A549 (cell line): Measurements from ENCODE around the gene PRSS8. TPM values are rescaled to one million over a fixed set of nuclear protein-coding genes. Genes with fewer than 3 reads are reported as not detected.
A peak's percentile ranks its signal among the peaks of the same experiment; 100 is the strongest.
"Not testable (repeated sequence)": the region's sequence is repeated elsewhere in the genome, so short reads cannot be mapped to it uniquely, and the experiment has no call there.

Experiments used
- ATAC-seq, 2 experiments: fragments of 200-7000 bp in 1 of 2; fragments of >200 bp in 1 of 2; cut with Nextera tagmentation in 1 of 2; cut with Tn5 transposase in 1 of 2; 3 replicates each; pipeline versions ENCODE4 v1.8.0 to v1.9.1; 2018 to 2020; ENCODE audit warnings: mild to moderate bottlenecking in 1 of 2, moderate library complexity in 1 of 2
- CTCF ChIA-PET: fragments of 300-600 bp; sonication (Branson Sonifier 250); formaldehyde crosslinking; extraction: SDS; loops from one replicate; lab custom pipeline; 2021; ENCODE audit warnings: antibody characterized with exemption, inconsistent platforms; lab: Yijun Ruan, JAX
- POLR2A ChIA-PET: fragments of 350-600 bp; formaldehyde crosslinking; extraction: SDS; loops from one replicate; lab custom pipeline; 2021; ENCODE audit warnings: antibody characterized with exemption, inconsistent platforms; lab: Yijun Ruan, JAX
- DNase-seq, 2 experiments: peaks; one replicate each; pipeline versions ENCODE4 v3.0.0 to v3.0.0-alpha.2; 2011 to 2016; ENCODE audit warnings: low read depth in 1 of 2, low spot score in 1 of 2
- FAIRE-seq: peaks from 2 replicates; lab custom pipeline; 2011; peaks lifted over from hg19 to GRCh38; lab: Jason Lieb, UNC
- H3K27ac ChIP-seq, 2 experiments: fragments of >200 bp; sonication (Bioruptor Twin); formaldehyde crosslinking; 3 replicates each; pipeline ENCODE4 v1.5.1; 2016 to 2017
- H3K4me1 ChIP-seq: fragments of >200 bp; sonication (Bioruptor Twin); formaldehyde crosslinking; 3 replicates; pipeline ENCODE4 v1.6.1; 2016
- H3K4me2 ChIP-seq: fragments of >200 bp; sonication (Bioruptor Twin); formaldehyde crosslinking; 3 replicates; pipeline ENCODE4 v1.6.1; 2016
- H3K4me3 ChIP-seq: fragments of >200 bp; sonication (Bioruptor Twin); formaldehyde crosslinking; 3 replicates; pipeline ENCODE4 v1.5.1; 2016
- H3K9me3 ChIP-seq: fragments of >200 bp; sonication (Bioruptor Twin); formaldehyde crosslinking; 3 replicates; pipeline ENCODE4 v1.6.1; 2016
- BHLHE40 ChIP-seq: IDR thresholded peaks from 2 replicates; pipeline ENCODE4 v1.6.1; 2012; ENCODE audit warnings: low read depth, low read length, inconsistent platforms
- CHD4 ChIP-seq: fragments of 200-600 bp; sonication (generic); IDR thresholded peaks from 2 replicates; pipeline ENCODE4 v1.6.1; 2016; ENCODE audit warnings: antibody characterized with exemption, mild to moderate bottlenecking, borderline replicate concordance
- E2F6 ChIP-seq: IDR thresholded peaks from 2 replicates; pipeline ENCODE4 v1.6.1; 2012; ENCODE audit warnings: low read depth, borderline replicate concordance
- EHMT2 ChIP-seq: fragments of 200-600 bp; sonication (generic); IDR thresholded peaks from 2 replicates; pipeline ENCODE4 v1.6.1; 2016; ENCODE audit warnings: antibody characterized with exemption, low read depth, mild to moderate bottlenecking, moderate library complexity
- HMGXB4 ChIP-seq: fragments of 250-450 bp; sonication (Bioruptor Pico); IDR thresholded peaks from 2 replicates; pipeline ENCODE4 v1.5.0; 2021; ENCODE audit warnings: mild to moderate bottlenecking, moderate library complexity, borderline replicate concordance
- HOXA7 ChIP-seq: fragments of 250-450 bp; sonication (Bioruptor Pico); IDR thresholded peaks from 2 replicates; pipeline ENCODE4 v1.5.0; 2020; ENCODE audit warnings: mild to moderate bottlenecking, moderate library complexity
- JUNB ChIP-seq: fragments of >200 bp; sonication (Bioruptor Twin); formaldehyde crosslinking; IDR thresholded peaks from 2 replicates; pipeline ENCODE4 v1.6.1; 2016
- KDM5A ChIP-seq: fragments of 200-600 bp; sonication (generic); IDR thresholded peaks from 2 replicates; pipeline ENCODE4 v1.6.1; 2016; ENCODE audit warnings: antibody characterized with exemption, mild to moderate bottlenecking
- MAZ ChIP-seq: fragments of 150-350 bp; IDR thresholded peaks from 2 replicates; pipeline ENCODE4 v1.6.1; 2014; ENCODE audit warnings: antibody characterized with exemption, low read depth, low read length, borderline replicate concordance
- MYC ChIP-seq: IDR thresholded peaks from 2 replicates; pipeline ENCODE4 v1.6.1; 2012; ENCODE audit warnings: mild to moderate bottlenecking, inconsistent platforms, low read length, improper control_type of control experiment, borderline replicate concordance
- NFE2L2 ChIP-seq: fragments of 150-350 bp; conservative IDR thresholded peaks from 2 replicates; pipeline ENCODE4 v1.6.1; 2014; ENCODE audit warnings: low read length
- NR3C1 ChIP-seq: fragments of >200 bp; sonication (Bioruptor Twin); formaldehyde crosslinking; IDR thresholded peaks from 3 replicates; pipeline ENCODE4 v1.6.1; 2017
- RARB ChIP-seq: fragments of 250-450 bp; sonication (Bioruptor Pico); IDR thresholded peaks from 2 replicates; pipeline ENCODE4 v1.8.0; 2021; ENCODE audit warnings: mild to moderate bottlenecking, moderate library complexity
- REST ChIP-seq: fragments of 200-600 bp; sonication (generic); IDR thresholded peaks from 2 replicates; pipeline ENCODE4 v1.6.1; 2016; ENCODE audit warnings: antibody characterized with exemption, mild to moderate bottlenecking, moderate library complexity
- RNF2 ChIP-seq: fragments of 200-600 bp; sonication (generic); IDR thresholded peaks from 2 replicates; pipeline ENCODE4 v1.6.1; 2016; ENCODE audit warnings: low read depth, mild to moderate bottlenecking, antibody characterized with exemption, moderate library complexity, borderline replicate concordance
- SMC3 ChIP-seq: fragments of >200 bp; sonication (Bioruptor Twin); formaldehyde crosslinking; IDR thresholded peaks from 3 replicates; pipeline ENCODE4 v1.6.1; 2018; ENCODE audit warnings: inconsistent platforms
- TFCP2L1 ChIP-seq: fragments of 250-450 bp; sonication (Bioruptor Pico); IDR thresholded peaks from 2 replicates; pipeline ENCODE4 v1.5.0; 2021; ENCODE audit warnings: mild to moderate bottlenecking
- ZC3H11A ChIP-seq: fragments of 450-650 bp; IDR thresholded peaks from 2 replicates; pipeline ENCODE4 v1.6.1; 2014; ENCODE audit warnings: antibody characterized with exemption, mild to moderate bottlenecking
- ZFP36 ChIP-seq: fragments of 450-650 bp; IDR thresholded peaks from 2 replicates; pipeline ENCODE4 v1.6.1; 2014; ENCODE audit warnings: borderline replicate concordance; ENCODE audit not compliant: partially characterized antibody
- ZNF302 ChIP-seq: fragments of 250-450 bp; sonication (Bioruptor Pico); IDR thresholded peaks from 2 replicates; pipeline ENCODE4 v1.9.0; 2021; ENCODE audit warnings: inconsistent platforms, mild to moderate bottlenecking, moderate library complexity
- WGBS: methylation state at CpG from one replicate; pipeline ENCODE4 v1.1.6; 2017; ENCODE audit errors: missing lambda C conversion rate; 5-methylcytosine and 5-hydroxymethylcytosine counted together
- polyA plus RNA-seq, 4 experiments: library from polyadenylated mRNA; depleted of rRNA in 3 of 4; stranded (reverse); fragments of >200 nt; fragmentation: RNase III in 1 of 4; extraction: RNeasy Plus Mini Kit Qiagen cat#74134 plus additional on column Dnase treatment in 1 of 4; gene quantifications; 2 replicates in 3 of 4; 3 replicates in 1 of 4; pipeline ENCODE4 v1.2.3, GENCODE V29; 2011 to 2017

PRSS8 gene
- polyA plus RNA-seq, 2 of the 4 experiments (the other 2 are of a cell fraction): 0.08 to 0.09 TPM

DNA sequence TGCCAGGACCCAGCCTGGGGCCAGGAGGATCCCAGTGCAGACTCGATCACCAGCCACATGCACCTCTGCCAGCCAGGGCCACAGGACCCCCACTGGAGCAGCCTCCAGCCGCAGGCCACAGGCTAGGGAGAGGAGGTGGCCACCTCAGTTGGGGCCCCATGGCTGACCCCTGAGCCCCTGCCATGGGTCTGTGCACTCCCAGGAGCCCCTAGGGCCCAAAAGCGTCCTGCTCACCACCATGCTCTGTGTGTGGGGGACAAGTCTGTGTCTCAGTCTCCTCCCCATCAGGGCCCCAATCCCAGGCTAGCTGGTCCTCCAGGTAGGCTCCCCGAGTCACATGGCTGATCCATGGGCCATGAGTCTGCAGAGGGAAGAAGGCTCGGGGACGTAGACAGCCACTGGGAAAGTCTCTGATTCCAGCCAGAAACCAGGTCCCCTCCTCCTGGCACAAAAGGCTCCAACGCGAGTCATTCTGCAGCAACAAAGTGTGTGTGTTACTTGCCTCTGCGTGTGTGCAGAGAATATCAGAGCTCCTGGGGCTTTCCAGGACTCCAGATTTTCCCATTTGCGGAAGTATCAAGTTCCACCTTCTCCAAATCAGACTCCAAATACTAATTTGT, 6.1 kb upstream of the PRSS8 start:
- no peak overlapping the region for H3K4me3 ChIP-seq
- H3K9me3 ChIP-seq: no peaks in the 10 kb centered on the region
- FAIRE-seq: no peak
- POLR2A ChIA-PET: interaction anchor here (0.5 to 2.9 kb wide), 28 partner anchors 9 to 319 kb away, joined by 3 to 73 read pairs (median 4); partner anchors contain the start of genes ARMC5, FUS, HSD3B7 and KAT8
- peak overlapping the region; percentile 69 to 84 for H3K27ac ChIP-seq
- peak overlapping the region; percentile 71 for H3K4me2 ChIP-seq
- DNase-seq: no peak
- H3K4me1 ChIP-seq: peaks cover 30% of the 10 kb centered on the region
- WGBS: 48% methylated on average over 8 of the region's 10 CpGs
- ATAC-seq: peak; percentile 21 to 24
- CTCF ChIA-PET: interaction anchor here (0.8 to 6.8 kb wide), 63 partner anchors 7 to 311 kb away, joined by 3 to 166 read pairs (median 5); partner anchors contain the start of genes HSD3B7, KAT8, PYCARD and VKORC1
- TF ChIP-seq REST: no peak
- TF ChIP-seq TFCP2L1 (CRISPR knock-in tag): no peak
- TF ChIP-seq HOXA7 (CRISPR knock-in tag): no peak
- TF ChIP-seq ZNF302: no peak
- TF ChIP-seq KDM5A: no peak
- no peak for TF ChIP-seq MYC
- TF ChIP-seq E2F6: no peak
- TF ChIP-seq ZFP36: no peak
- TF ChIP-seq NR3C1: no peak
- no peak for TF ChIP-seq NFE2L2
- no peak for TF ChIP-seq SMC3
- no peak for TF ChIP-seq RNF2
- TF ChIP-seq ZC3H11A: no peak
- no peak for TF ChIP-seq RARB (CRISPR knock-in tag)
- no peak for TF ChIP-seq EHMT2
- TF ChIP-seq CHD4: no peak
- TF ChIP-seq BHLHE40: no peak
- no peak for TF ChIP-seq HMGXB4 (CRISPR knock-in tag)
- TF ChIP-seq MAZ: no peak
- no peak for TF ChIP-seq JUNB

- not testable (repeated sequence) for H3K4me3 ChIP-seq, ATAC-seq, DNase-seq, FAIRE-seq, H3K9me3 ChIP-seq
- ChIA-PET CTCF (interaction anchor here (0.5 to 6.8 kb wide), 8 partner anchors 22 to 302 kb away, joined by 3 to 166 read pairs (median 6); partner anchors contain the start of genes HSD3B7, KAT8, VKORC1 and ZNF843), POLR2A (interaction anchor here (1.7 to 2.9 kb wide), 3 partner anchors 15 to 39 kb away, joined by 9 to 73 read pairs (median 37); partner anchors contain the start of genes FUS and KAT8)
- peak overlapping the region; percentile 69 to 84; a peak in 5 of 6 replicates for H3K27ac ChIP-seq
- H3K4me1 ChIP-seq: peaks cover 30% of the 10 kb centered on the region
- 94% methylated on average over 9 of the region's 9 CpGs for whole genome bisulfite sequencing
- H3K4me2 ChIP-seq: peak overlapping the region; percentile 71; the same call in 1 of the 3 replicates
Observed at GRCh38 chr16:31141071-31141469, 5.5 kb upstream of the PRSS8 start.
